ENCODE results near the gene GAPT. TPM values are rescaled to one million over a fixed set of nuclear protein-coding genes. Genes with fewer than 3 reads are reported as not detected.

GAPT gene
- polyA plus RNA-seq, 2 of the 4 experiments (the other 2 are of a cell fraction), result not detected

DNA sequence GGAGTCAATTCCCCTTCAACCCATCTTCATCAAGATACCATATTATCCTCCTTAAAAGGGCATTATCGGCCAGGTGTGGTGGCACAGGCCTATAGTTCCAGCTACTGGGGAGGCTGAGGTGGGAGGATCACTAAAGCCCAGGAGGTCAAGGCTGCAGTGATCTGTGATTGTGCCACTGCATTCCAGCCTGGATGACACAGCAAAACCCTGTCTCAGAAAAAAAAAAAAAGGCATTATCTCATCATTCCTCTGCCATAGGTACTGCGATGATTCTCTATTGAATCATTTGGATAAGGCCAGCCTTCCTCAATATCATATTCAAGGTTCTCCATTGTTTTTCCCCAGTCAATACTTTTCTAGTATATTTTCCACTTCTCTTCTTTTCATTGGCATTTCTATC is 52.5 kb downstream of the GAPT start:
- POLR2A ChIA-PET, result no interaction called here
- Histone ChIP-seq H3K4me3 (no peak overlapping the region), H3K4me2 (no peak overlapping the region), H3K27ac (no peak overlapping the region), H3K9me3 (no peaks in the 10 kb centered on the region), H3K4me1 (peaks cover 12% of the 10 kb centered on the region; the same call in 1 of the 3 replicates)
- FAIRE-seq, result no peak
- TF ChIP-seq MAFK (IDR thresholded peaks at IDR 0.05; ENCODE audit: partially characterized antibody), result peak; percentile 69
- no peak for TF ChIP-seq ZFP36 (IDR thresholded peaks at IDR 0.05; ENCODE audit: borderline replicate concordance, partially characterized antibody)
- TF ChIP-seq NFE2L2 (conservative IDR thresholded peaks at IDR 0.05; ENCODE audit: low read length), result peak; percentile 45; the same call in 1 of the 2 replicates
- DNase-seq (ENCODE audit: low read depth in 1 of 2, low spot score in 1 of 2), result peak in 1 of 2 experiments; percentile 20
- CTCF ChIA-PET, result no interaction called here
- 61% methylated on average over 2 of the region's 2 CpGs for WGBS (ENCODE audit: missing lambda C conversion rate)
- no peak; a peak in 1 of 6 replicates for ATAC-seq

DNA sequence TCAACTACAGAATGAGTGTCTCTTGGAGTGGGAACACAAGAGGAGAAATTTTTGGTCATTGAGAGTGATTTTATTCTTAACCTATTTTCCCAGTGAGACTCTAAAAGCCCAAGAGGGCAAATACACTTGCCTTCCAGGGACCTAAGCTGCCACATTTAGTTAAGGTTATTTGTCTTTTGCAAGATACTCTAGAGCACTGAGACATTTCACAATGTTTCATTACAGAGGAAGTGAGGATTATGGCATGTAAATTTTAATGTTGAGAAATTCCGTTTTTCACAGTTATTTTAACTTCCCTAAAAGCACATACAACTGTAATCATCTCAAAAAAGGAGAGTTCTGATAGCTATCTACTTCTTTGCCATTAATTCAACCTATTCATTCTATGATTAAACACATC is 53.0 kb downstream of the GAPT start:
- no peak for ATAC-seq
- 20% methylated on average over 1 of the region's 1 CpG for WGBS (ENCODE audit: missing lambda C conversion rate)
- CTCF ChIA-PET, result interaction anchor here (0.7 kb wide), 1 partner anchor 140 kb away, joined by 3 read pairs; no protein-coding TSS in a partner anchor

DNA sequence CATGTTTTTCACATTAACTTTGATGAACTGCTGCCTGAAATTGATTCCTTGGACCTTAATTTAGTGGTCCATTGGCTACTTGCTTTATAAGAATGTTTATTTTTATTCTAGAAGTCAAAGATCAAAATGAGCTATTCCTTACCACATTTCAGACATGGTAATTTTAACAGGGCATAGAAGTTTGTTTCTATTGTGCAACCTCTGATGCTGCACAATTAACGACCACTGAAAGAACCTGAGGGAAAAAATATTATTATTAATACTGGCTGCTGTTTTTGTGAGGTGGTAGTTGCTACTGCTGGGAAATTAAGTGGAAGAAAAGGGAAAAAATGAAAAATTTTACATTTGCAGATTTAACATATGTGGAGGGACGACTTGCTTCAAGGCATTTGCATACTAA is 53.7 kb downstream of the GAPT start:
- CTCF ChIA-PET, result no interaction called here
- Histone ChIP-seq H3K27ac (no peak overlapping the region), H3K9me3 (no peaks in the 10 kb centered on the region), H3K4me3 (no peak overlapping the region), H3K4me2 (no peak overlapping the region), H3K4me1 (peaks cover 12% of the 10 kb centered on the region; the same call in 1 of the 3 replicates)
- TF ChIP-seq SREBF2 (IDR thresholded peaks at IDR 0.05) (no peak), FOXS1 (CRISPR knock-in tag; IDR thresholded peaks at IDR 0.05) (no peak), TP53 (CRISPR knock-in tag; IDR thresholded peaks at IDR 0.05) (no peak)
- ATAC-seq (no peak), DNase-seq (ENCODE audit: low read depth in 1 of 2, low spot score in 1 of 2) (no peak), FAIRE-seq (no peak)
- POLR2A ChIA-PET, result no interaction called here
- 40% methylated on average over 2 of the region's 2 CpGs for WGBS (ENCODE audit: missing lambda C conversion rate)

More for the DNA sequence above, 53.0 kb downstream of the GAPT start:
- FAIRE-seq (no peak), DNase-seq (ENCODE audit: low read depth in 1 of 2, low spot score in 1 of 2) (no peak)
- H3K4me3 ChIP-seq, result no peak overlapping the region
- POLR2A ChIA-PET, result no interaction called here
- peaks cover 12% of the 10 kb centered on the region; the same call in 1 of the 3 replicates for H3K4me1 ChIP-seq
- TF ChIP-seq CHD4 (IDR thresholded peaks at IDR 0.05; ENCODE audit: borderline replicate concordance) (no peak), RCOR1 (IDR thresholded peaks at IDR 0.05; ENCODE audit: low read depth, low read length) (no peak), ZSCAN20 (CRISPR knock-in tag; IDR thresholded peaks at IDR 0.05) (no peak), RARB (CRISPR knock-in tag; IDR thresholded peaks at IDR 0.05) (no peak), TP53 (CRISPR knock-in tag; IDR thresholded peaks at IDR 0.05) (no peak), NFE2L2 (conservative IDR thresholded peaks at IDR 0.05; ENCODE audit: low read length) (no peak), ZNF302 (CRISPR knock-in tag; IDR thresholded peaks at IDR 0.05) (no peak), ESRRA (IDR thresholded peaks at IDR 0.05; ENCODE audit: borderline replicate concordance, low read length) (no peak), SREBF2 (IDR thresholded peaks at IDR 0.05) (no peak), HDAC2 (IDR thresholded peaks at IDR 0.05) (no peak), RFX5 (IDR thresholded peaks at IDR 0.05) (no peak), POLR2A (IDR thresholded peaks at IDR 0.05; ENCODE audit: low read length) (no peak), CBX2 (IDR thresholded peaks at IDR 0.05; ENCODE audit: borderline replicate concordance, low read depth) (no peak)
- TF ChIP-seq, protein P1, sequence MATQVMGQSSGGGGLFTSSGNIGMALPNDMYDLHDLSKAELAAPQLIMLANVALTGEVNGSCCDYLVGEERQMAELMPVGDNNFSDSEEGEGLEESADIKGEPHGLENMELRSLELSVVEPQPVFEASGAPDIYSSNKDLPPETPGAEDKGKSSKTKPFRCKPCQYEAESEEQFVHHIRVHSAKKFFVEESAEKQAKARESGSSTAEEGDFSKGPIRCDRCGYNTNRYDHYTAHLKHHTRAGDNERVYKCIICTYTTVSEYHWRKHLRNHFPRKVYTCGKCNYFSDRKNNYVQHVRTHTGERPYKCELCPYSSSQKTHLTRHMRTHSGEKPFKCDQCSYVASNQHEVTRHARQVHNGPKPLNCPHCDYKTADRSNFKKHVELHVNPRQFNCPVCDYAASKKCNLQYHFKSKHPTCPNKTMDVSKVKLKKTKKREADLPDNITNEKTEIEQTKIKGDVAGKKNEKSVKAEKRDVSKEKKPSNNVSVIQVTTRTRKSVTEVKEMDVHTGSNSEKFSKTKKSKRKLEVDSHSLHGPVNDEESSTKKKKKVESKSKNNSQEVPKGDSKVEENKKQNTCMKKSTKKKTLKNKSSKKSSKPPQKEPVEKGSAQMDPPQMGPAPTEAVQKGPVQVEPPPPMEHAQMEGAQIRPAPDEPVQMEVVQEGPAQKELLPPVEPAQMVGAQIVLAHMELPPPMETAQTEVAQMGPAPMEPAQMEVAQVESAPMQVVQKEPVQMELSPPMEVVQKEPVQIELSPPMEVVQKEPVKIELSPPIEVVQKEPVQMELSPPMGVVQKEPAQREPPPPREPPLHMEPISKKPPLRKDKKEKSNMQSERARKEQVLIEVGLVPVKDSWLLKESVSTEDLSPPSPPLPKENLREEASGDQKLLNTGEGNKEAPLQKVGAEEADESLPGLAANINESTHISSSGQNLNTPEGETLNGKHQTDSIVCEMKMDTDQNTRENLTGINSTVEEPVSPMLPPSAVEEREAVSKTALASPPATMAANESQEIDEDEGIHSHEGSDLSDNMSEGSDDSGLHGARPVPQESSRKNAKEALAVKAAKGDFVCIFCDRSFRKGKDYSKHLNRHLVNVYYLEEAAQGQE (IDR thresholded peaks at IDR 0.05), result no peak
- TF ChIP-seq, protein P2, sequence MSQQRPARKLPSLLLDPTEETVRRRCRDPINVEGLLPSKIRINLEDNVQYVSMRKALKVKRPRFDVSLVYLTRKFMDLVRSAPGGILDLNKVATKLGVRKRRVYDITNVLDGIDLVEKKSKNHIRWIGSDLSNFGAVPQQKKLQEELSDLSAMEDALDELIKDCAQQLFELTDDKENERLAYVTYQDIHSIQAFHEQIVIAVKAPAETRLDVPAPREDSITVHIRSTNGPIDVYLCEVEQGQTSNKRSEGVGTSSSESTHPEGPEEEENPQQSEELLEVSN (IDR thresholded peaks at IDR 0.05; ENCODE audit: borderline replicate concordance, low read depth), result no peak
- H3K9me3 ChIP-seq, result no peaks in the 10 kb centered on the region
- no peak overlapping the region for H3K27ac ChIP-seq
- no peak overlapping the region for H3K4me2 ChIP-seq

Data from A549 (cell line).